Small intestine (tissue), 7 donors: ENCODE measurements around the gene LCE5A. TPM values are rescaled to one million over a fixed set of nuclear protein-coding genes. Genes with fewer than 3 reads are reported as not detected.

ENCODE experiments used
- DNase-seq, 2 donors: peaks; one replicate each; pipeline versions ENCODE4 v3.0.0 to v3.0.0-alpha.2; 2013
- FAIRE-seq: peaks from 2 replicates; lab custom pipeline; 2012; peaks lifted over from hg19 to GRCh38; lab: Jason Lieb, UNC
- H3K27ac ChIP-seq, 3 donors: one replicate each; pipeline ENCODE4 v1.5.1; 2013; ENCODE audit warnings: low read length in 2 of 3, mild to moderate bottlenecking in 2 of 3, control low read depth in 1 of 3, inconsistent platforms in 1 of 3, low read depth in 1 of 3, moderate library complexity in 1 of 3
- H3K27me3 ChIP-seq, 3 donors: one replicate each; pipeline ENCODE4 v1.6.1; 2013; ENCODE audit warnings: low read length in 3 of 3, inconsistent platforms in 1 of 3; ENCODE audit not compliant: control insufficient read depth in 3 of 3, insufficient read depth in 3 of 3
- H3K36me3 ChIP-seq, 3 donors: one replicate each; pipeline ENCODE4 v1.6.1; 2013; ENCODE audit warnings: low read length in 3 of 3, inconsistent platforms in 1 of 3, low read depth in 1 of 3, mild to moderate bottlenecking in 1 of 3, moderate library complexity in 1 of 3; ENCODE audit not compliant: control insufficient read depth in 3 of 3, insufficient read depth in 2 of 3
- H3K4me1 ChIP-seq, 3 donors: one replicate each; pipeline ENCODE4 v1.6.1; 2013; ENCODE audit warnings: low read length in 2 of 3, inconsistent platforms in 1 of 3, low read depth in 1 of 3, mild to moderate bottlenecking in 1 of 3, moderate library complexity in 1 of 3; ENCODE audit not compliant: control insufficient read depth in 3 of 3, insufficient read depth in 2 of 3
- H3K4me3 ChIP-seq, 3 donors: one replicate each; pipeline ENCODE4 v1.5.1; 2013; ENCODE audit warnings: low read length in 3 of 3, control low read depth in 1 of 3, inconsistent platforms in 1 of 3, low read depth in 1 of 3, mild to moderate bottlenecking in 1 of 3, moderate library complexity in 1 of 3
- H3K9me3 ChIP-seq, 2 donors: one replicate each; pipeline ENCODE4 v1.6.1; 2013; ENCODE audit warnings: low read depth in 1 of 2, low read length in 1 of 2; ENCODE audit not compliant: control insufficient read depth in 2 of 2, insufficient read depth in 1 of 2
- WGBS, 3 donors: extraction: QIAGEN DNeasy Blood & Tissue Kit; methylation state at CpG; one replicate each; pipeline ENCODE4 v1.1.7; 2013; 5-methylcytosine and 5-hydroxymethylcytosine counted together
- polyA plus RNA-seq, 4 donors: library from polyadenylated mRNA; stranded (reverse) in 3 of 4; unstranded in 1 of 4; fragments of 200-250 nt in 3 of 4; fragments of 120-200 nt in 1 of 4; gene quantifications; one replicate each; pipeline versions ENCODE4 v1.2.1 to v1.2.3, GENCODE V29; 2013
- donor health status: healthy with polysubstance abuse.
- donor health status: control.
- donor health status: control.
- donor health status: Bipolar disorder and iron deficiency.
- donor health status: healthy.

Gene LCE5A
- polyA plus RNA-seq, 4 donors = not detected

DNA sequence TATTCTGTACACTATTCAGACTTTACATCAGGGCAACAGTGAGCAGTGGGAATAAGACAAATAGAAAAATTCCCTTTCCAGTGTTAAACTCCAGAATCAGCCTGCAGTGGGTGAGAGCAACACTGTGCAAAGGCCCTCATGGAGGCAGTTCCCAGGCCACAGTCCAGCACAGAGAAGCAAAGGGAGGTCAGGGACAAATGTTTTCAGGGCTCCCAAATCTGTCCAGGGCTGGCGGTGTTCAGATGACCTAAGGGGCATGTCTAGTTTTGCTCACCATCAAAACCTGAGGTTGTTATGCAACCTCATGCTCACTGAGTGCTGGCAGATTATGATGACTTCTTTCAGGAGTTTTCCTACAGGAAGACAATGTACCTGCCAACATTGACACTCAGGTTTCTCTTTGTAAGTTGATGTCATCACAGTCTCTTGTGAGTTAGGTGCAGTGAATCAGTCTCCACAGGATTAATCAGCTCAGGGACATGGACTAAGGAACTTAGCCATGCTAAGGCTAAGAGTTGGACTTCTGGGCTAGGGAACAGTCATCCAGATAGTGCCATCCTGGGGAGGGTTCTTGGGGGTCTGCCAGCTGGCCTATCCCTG, 3.6 kb upstream of the LCE5A start:
- H3K4me1 ChIP-seq = peaks cover 0 to 8% (median 0%) of the 10 kb centered on the region in 3 donors
- H3K27ac ChIP-seq = peak overlapping the region in 1 of 3 donors; percentile 45
- H3K9me3 ChIP-seq = no peaks in the 10 kb centered on the region
- H3K4me3 ChIP-seq = no peak overlapping the region
- FAIRE-seq = no peak
- H3K27me3 ChIP-seq = no peaks in the 10 kb centered on the region
- DNase-seq = no peak
- no peaks in the 10 kb centered on the region for H3K36me3 ChIP-seq
- WGBS, 3 donors = 88 to 95% (median 90%) methylated on average over 1 of the region's 1 CpG

DNA sequence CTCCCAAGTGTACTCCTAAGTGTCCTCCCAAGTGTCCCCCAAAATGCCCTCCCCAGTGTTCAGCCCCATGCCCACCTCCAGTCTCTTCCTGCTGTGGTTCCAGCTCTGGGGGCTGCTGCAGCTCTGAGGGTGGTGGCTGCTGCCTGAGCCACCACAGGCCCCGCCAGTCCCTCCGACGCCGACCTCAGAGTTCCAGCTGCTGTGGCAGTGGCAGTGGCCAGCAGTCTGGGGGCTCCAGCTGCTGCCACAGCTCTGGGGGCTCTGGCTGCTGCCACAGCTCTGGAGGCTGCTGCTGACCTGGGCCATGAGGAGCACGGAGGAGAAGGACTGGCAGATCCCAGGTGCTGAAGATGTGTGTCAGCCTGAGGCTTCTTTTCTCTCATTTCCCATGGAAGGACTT, 993 bp downstream of the LCE5A start:
- FAIRE-seq (no peak), DNase-seq (no peak)
- H3K4me1 ChIP-seq = no peaks in the 10 kb centered on the region
- WGBS, 3 donors = 72 to 84% (median 75%) methylated on average over 5 of the region's 5 CpGs
- no peak overlapping the region for H3K27ac ChIP-seq
- no peaks in the 10 kb centered on the region for H3K36me3 ChIP-seq
- H3K4me3 ChIP-seq = no peak overlapping the region
- H3K27me3 ChIP-seq = peaks cover 0 to 29% (median 9%) of the 10 kb centered on the region in 3 donors
- no peaks in the 10 kb centered on the region for H3K9me3 ChIP-seq

DNA sequence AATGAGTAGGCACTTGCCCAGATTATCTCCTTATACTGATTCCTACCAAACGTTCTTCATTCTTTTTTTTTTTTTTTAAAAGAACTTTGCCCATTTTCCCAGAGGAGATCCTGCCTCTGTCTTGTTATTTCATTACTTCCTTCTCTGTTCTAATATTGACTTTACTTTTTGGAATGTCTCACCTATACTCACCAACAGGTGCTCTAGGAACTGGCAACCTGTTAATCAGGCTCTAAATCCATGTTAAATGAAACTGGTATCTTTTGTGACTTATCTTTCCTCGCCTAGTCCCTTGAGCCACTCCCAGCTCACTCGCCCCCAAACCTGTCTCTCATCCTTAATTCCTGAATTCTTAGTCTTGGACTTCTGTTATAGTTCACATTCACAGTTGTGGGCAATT, 2.5 kb downstream of the LCE5A start:
- Histone ChIP-seq H3K27ac (no peak overlapping the region), H3K36me3 (no peaks in the 10 kb centered on the region), H3K4me3 (no peak overlapping the region), H3K27me3 (peaks cover 0 to 29% (median 9%) of the 10 kb centered on the region in 3 donors), H3K4me1 (no peaks in the 10 kb centered on the region), H3K9me3 (no peaks in the 10 kb centered on the region)
- DNase-seq (peak; percentile 7 to 16), FAIRE-seq (no peak)
- 16 to 48% (median 20%) methylated on average over 3 of the region's 3 CpGs for WGBS, 3 donors

DNA sequence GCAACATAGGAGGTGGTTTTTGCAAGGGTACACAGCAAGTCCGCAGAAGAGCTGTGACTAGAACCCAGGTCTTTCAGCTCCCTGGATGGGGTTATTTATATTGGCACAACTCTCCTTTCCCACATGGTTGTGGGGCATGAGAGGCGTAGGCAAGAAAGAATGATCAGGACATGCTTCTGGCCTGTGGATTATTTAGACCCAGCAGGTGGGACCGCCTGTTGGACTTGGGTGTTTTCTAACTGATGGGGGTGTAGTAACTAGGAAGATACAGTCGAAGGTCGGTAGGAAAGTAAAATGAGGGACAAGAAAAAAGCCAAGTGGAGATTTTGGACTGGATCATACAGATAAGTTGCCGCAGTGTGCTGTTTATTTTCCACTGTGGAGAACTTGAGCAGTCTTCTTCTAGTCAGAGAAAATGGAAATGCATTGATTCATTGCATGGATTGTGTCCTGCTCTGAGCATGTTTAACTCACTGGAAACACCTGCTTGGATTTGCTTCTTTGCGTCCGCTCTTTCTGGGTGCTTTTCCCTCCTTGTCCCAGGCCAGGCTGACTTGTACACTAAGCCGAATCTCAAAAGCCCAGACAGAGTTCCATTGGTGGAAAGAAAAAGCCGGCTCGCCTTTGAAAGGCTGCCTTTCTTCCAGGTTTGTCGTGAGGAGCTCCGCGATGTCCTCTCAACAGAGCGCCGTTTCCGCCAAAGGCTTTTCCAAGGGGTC, 4.3 kb downstream of the LCE5A start:
- FAIRE-seq = no peak
- Histone ChIP-seq H3K4me1 (no peaks in the 10 kb centered on the region), H3K4me3 (peak overlapping the region in 1 of 3 donors; percentile 28), H3K27me3 (peaks cover 0 to 29% (median 11%) of the 10 kb centered on the region in 3 donors), H3K36me3 (no peaks in the 10 kb centered on the region), H3K9me3 (no peaks in the 10 kb centered on the region), H3K27ac (no peak overlapping the region)
- DNase-seq = peak; percentile 12 to 14
- 29 to 33% (median 30%) methylated on average over 17 of the region's 17 CpGs for WGBS, 3 donors

DNA sequence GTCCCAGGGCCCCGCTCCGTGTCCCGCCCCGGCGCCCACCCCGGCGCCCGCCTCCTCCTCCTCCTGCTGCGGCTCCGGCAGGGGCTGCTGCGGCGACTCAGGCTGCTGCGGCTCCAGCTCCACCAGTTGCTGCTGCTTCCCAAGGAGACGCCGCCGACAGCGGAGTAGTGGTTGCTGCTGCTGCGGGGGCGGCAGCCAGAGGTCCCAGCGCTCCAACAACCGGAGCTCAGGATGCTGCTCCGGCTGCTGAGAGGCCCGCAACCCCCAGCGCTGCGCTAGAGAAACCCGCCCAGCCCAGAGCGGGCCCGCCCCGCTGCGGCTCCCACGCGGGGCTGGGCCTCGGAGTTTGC, 4.8 kb downstream of the LCE5A start:
- H3K9me3 ChIP-seq = no peaks in the 10 kb centered on the region
- 0 to 4% (median 1%) methylated on average over 32 to 33 of the region's 33 CpGs for WGBS, 3 donors
- H3K36me3 ChIP-seq = no peaks in the 10 kb centered on the region
- H3K4me1 ChIP-seq = no peaks in the 10 kb centered on the region
- H3K4me3 ChIP-seq = peak overlapping the region in 1 of 3 donors; percentile 28
- no peak overlapping the region for H3K27ac ChIP-seq
- FAIRE-seq (no peak), DNase-seq (peak; percentile 28 to 34)
- peaks cover 0 to 29% (median 11%) of the 10 kb centered on the region in 3 donors for H3K27me3 ChIP-seq

DNA sequence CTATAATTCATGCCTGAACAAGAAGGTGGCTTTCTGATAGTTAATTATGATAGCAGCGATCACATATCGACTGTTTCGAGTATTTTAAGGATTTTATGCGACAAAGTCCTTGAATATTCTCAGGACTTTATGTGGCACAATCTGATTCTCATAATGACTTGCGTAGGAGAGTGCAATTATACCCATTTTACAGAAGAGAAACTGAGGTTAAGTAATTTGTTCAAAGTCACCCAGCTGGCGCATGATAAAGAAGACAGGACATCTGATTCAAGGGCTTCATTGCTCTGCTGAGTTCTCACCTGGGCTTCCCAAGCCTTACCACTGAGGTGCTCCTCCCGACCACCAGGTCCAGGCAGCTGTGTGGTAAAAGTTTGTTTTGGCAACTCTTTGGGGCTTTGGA, 5.5 kb downstream of the LCE5A start:
- WGBS, 3 donors = 60 to 69% (median 69%) methylated on average over 7 of the region's 7 CpGs

DNA sequence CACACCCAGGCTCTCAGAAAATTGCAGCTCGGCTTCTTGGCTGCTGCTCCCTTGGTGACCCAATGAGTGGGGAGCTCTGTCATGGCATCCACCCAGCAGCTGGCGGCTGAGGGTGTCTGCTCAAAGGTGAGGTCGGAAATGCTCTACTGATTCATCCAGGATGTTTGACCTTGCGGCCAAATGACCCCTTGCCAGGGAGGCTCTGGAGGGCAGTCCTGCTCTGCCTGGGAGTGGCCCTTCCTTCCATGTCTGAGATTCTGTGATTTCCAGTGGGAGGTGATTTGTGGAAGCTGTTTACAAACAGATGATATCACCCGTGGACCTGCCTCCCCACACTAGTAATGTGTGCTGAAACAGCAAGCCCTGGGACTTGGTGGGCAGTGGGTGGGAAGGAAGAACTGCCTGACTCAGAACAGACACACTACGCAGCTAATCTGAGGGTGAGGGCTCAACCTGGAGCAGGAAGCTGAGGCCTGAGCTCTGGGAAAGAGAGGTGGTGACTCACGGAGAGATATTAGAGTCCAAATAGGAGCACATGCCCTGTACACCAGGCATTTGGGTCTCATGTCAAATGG, 6.7 kb downstream of the LCE5A start:
- DNase-seq = peak in 1 of 2 donors; percentile 68
- Histone ChIP-seq H3K4me3 (no peak overlapping the region), H3K27ac (no peak overlapping the region), H3K4me1 (no peaks in the 10 kb centered on the region), H3K27me3 (peaks cover 0 to 29% (median 13%) of the 10 kb centered on the region in 3 donors), H3K36me3 (no peaks in the 10 kb centered on the region), H3K9me3 (no peaks in the 10 kb centered on the region)
- FAIRE-seq = no peak
- WGBS, 3 donors = 14 to 59% (median 31%) methylated on average over 7 of the region's 7 CpGs

More for the DNA sequence above, 5.5 kb downstream of the LCE5A start:
- no peak for DNase-seq
- no peak for FAIRE-seq
- Histone ChIP-seq H3K27me3 (peaks cover 0 to 29% (median 13%) of the 10 kb centered on the region in 3 donors), H3K36me3 (no peaks in the 10 kb centered on the region), H3K4me1 (no peaks in the 10 kb centered on the region), H3K4me3 (no peak overlapping the region), H3K9me3 (no peaks in the 10 kb centered on the region), H3K27ac (no peak overlapping the region)

DNA sequence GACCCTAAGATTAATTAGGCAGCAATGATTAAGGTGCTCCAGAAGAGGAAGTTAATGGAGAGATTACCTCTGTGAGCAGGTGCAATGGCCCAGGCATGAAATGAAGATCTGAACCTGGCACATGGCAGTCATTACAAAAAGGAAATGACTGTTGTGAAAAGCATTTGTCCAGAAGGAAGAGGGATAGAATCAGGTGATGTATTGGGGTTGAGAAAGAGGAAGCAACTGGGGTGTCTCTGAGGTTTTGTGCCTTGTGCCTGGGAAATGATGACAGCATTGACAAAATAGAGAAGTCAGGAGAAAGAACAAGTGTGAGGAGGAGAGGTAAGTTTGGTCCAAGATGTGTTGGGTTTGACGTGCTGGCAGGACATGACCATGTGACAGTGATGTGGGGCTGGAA, 9.2 kb downstream of the LCE5A start:
- Histone ChIP-seq H3K36me3 (no peaks in the 10 kb centered on the region), H3K4me3 (no peak overlapping the region), H3K4me1 (no peaks in the 10 kb centered on the region), H3K27ac (no peak overlapping the region), H3K27me3 (peaks cover 0 to 14% (median 4%) of the 10 kb centered on the region in 3 donors), H3K9me3 (no peaks in the 10 kb centered on the region)
- DNase-seq (peak in 1 of 2 donors; percentile 25), FAIRE-seq (no peak)
- WGBS, 3 donors = 41 to 56% (median 41%) methylated on average over 1 of the region's 1 CpG
